ENCODE measurements around the gene ACP4. TPM values are rescaled to one million over a fixed set of nuclear protein-coding genes. Genes with fewer than 3 reads are reported as not detected.

Gene ACP4
- total RNA-seq, 2 donors from 2014 or later = not detected

- peaks cover 52% of the 10 kb centered on the region for H3K27me3 ChIP-seq (ENCODE audit: control insufficient read depth, insufficient read depth, low read length, poor library complexity, severe bottlenecking)
- no peak overlapping the region for H3K27ac ChIP-seq (ENCODE audit: low read depth, low read length)
- Mint-ChIP-seq H3K36me3 (ENCODE audit: low read depth) (no peaks in the 10 kb centered on the region), H3K27me3 (ENCODE audit: insufficient read depth) (peaks cover 86% of the 10 kb centered on the region), H3K4me1 (peaks cover 20% of the 10 kb centered on the region), H3K4me3 (no peak overlapping the region), H3K9me3 (no peaks in the 10 kb centered on the region), H3K27ac (no peak overlapping the region)
- WGBS, 2 experiments (ENCODE audit: insufficient coverage in 1 of 2, insufficient read length in 1 of 2) = 87% methylated on average over 8 of the region's 8 CpGs; no CpG with 5 or more reads in 1 of the 2 experiments
- no peak for DNase-seq
- H3K4me3 ChIP-seq (ENCODE audit: low read length) = no peak overlapping the region
- no peak overlapping the region for H3K9ac ChIP-seq (ENCODE audit: extremely low read depth, low read length, poor library complexity, severe bottlenecking)
- H3K4me1 ChIP-seq (ENCODE audit: control insufficient read depth, insufficient read depth, low read length) = no peaks in the 10 kb centered on the region
- H3K9me3 ChIP-seq (ENCODE audit: control insufficient read depth, low read length) = no peaks in the 10 kb centered on the region
- TF ChIP-seq, protein P1, sequence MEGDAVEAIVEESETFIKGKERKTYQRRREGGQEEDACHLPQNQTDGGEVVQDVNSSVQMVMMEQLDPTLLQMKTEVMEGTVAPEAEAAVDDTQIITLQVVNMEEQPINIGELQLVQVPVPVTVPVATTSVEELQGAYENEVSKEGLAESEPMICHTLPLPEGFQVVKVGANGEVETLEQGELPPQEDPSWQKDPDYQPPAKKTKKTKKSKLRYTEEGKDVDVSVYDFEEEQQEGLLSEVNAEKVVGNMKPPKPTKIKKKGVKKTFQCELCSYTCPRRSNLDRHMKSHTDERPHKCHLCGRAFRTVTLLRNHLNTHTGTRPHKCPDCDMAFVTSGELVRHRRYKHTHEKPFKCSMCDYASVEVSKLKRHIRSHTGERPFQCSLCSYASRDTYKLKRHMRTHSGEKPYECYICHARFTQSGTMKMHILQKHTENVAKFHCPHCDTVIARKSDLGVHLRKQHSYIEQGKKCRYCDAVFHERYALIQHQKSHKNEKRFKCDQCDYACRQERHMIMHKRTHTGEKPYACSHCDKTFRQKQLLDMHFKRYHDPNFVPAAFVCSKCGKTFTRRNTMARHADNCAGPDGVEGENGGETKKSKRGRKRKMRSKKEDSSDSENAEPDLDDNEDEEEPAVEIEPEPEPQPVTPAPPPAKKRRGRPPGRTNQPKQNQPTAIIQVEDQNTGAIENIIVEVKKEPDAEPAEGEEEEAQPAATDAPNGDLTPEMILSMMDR (conservative IDR thresholded peaks at IDR 0.05) = no peak
- no peaks in the 10 kb centered on the region for H3K36me3 ChIP-seq (ENCODE audit: control insufficient read depth, insufficient read depth, low read length)
Observed at GRCh38 chr19:50821622-50822021, 31.4 kb downstream of the ACP4 start.

DNA sequence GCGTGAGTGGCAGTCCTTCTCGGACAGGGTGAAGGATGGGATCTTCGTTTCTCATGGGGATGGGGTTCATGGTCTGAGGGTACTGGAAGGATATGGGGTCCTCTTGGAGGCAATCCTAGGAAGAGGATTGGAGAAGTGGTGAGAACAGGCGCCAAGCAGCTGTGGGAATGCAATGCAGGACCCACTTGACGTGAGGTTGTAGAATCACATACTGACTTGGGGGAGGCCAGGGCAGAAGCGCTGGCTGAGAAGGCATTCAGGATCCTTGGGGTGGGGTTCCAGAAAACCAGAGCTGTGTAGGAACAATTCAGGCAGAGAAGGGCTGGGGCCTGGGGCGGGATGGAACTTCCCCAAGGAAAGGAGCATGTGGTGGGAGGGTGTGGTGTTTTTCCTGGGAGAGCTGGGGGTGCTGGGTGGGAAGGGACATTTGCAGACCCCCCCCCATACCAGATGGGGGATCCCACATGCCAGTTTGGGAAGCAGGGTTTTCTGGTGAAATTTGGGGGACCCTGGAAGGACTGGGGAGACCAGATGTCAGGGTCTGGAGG, 32.5 kb downstream of the ACP4 start:
- Histone ChIP-seq H3K27ac (ENCODE audit: low read depth, low read length) (no peak overlapping the region), H3K9me3 (ENCODE audit: control insufficient read depth, low read length) (no peaks in the 10 kb centered on the region), H3K36me3 (ENCODE audit: control insufficient read depth, insufficient read depth, low read length) (no peaks in the 10 kb centered on the region), H3K4me3 (ENCODE audit: low read length) (no peak overlapping the region), H3K9ac (ENCODE audit: extremely low read depth, low read length, poor library complexity, severe bottlenecking) (no peak overlapping the region), H3K27me3 (ENCODE audit: control insufficient read depth, insufficient read depth, low read length, poor library complexity, severe bottlenecking) (peaks cover 44% of the 10 kb centered on the region), H3K4me1 (ENCODE audit: control insufficient read depth, insufficient read depth, low read length) (no peaks in the 10 kb centered on the region)
- no peak overlapping the region for H3K4me3 Mint-ChIP-seq
- WGBS, 2 experiments (ENCODE audit: insufficient coverage in 1 of 2, insufficient read length in 1 of 2) = 71 to 75% methylated on average over 5 to 7 of the region's 7 CpGs
- TF ChIP-seq, protein P1 (conservative IDR thresholded peaks at IDR 0.05) = no peak
- peaks cover 83% of the 10 kb centered on the region for H3K27me3 Mint-ChIP-seq (ENCODE audit: insufficient read depth)
- H3K9me3 Mint-ChIP-seq = no peaks in the 10 kb centered on the region
- H3K4me1 Mint-ChIP-seq = peaks cover 20% of the 10 kb centered on the region
- no peaks in the 10 kb centered on the region for H3K36me3 Mint-ChIP-seq (ENCODE audit: low read depth)
- H3K27ac Mint-ChIP-seq = no peak overlapping the region
- DNase-seq = no peak

- no peak within 1 kb of the TSS for H3K4me3 Mint-ChIP-seq
- H3K27me3 ChIP-seq (ENCODE audit: control insufficient read depth, insufficient read depth, low read length, poor library complexity, severe bottlenecking) = peaks cover 41% of the 10 kb centered on the region
- WGBS, 2 experiments (ENCODE audit: insufficient coverage in 1 of 2, insufficient read length in 1 of 2) = 46 to 84% methylated on average over 4 to 10 of the region's 14 CpGs
Observed at GRCh38 chr19:50823389-50824042, 33.3 kb downstream of the ACP4 start, which contains the start of gene KLK1. Gene KLK1, minus strand, starts transcription at chr19:50823787. Its CDS starts 39 bp downstream, at chr19:50823748.

More at GRCh38 chr19:50823389-50824042, 33.3 kb downstream of the ACP4 start, which contains the start of gene KLK1:
- TF ChIP-seq, protein P1 (conservative IDR thresholded peaks at IDR 0.05) = no peak
- H3K4me1 ChIP-seq (ENCODE audit: control insufficient read depth, insufficient read depth, low read length) = no peaks in the 10 kb centered on the region
- Mint-ChIP-seq H3K4me1 (peaks cover 20% of the 10 kb centered on the region), H3K27me3 (ENCODE audit: insufficient read depth) (peaks cover 81% of the 10 kb centered on the region), H3K9me3 (no peaks in the 10 kb centered on the region), H3K27ac (no peak within 1 kb of the TSS), H3K36me3 (ENCODE audit: low read depth) (no peaks in the 10 kb centered on the region)
- DNase-seq = no peak
- H3K9me3 ChIP-seq (ENCODE audit: control insufficient read depth, low read length) = no peaks in the 10 kb centered on the region
- H3K27ac ChIP-seq (ENCODE audit: low read depth, low read length) = no peak within 1 kb of the TSS
- no peaks in the 10 kb centered on the region for H3K36me3 ChIP-seq (ENCODE audit: control insufficient read depth, insufficient read depth, low read length)
- H3K9ac ChIP-seq (ENCODE audit: extremely low read depth, low read length, poor library complexity, severe bottlenecking) = no peak within 1 kb of the TSS
- H3K4me3 ChIP-seq (ENCODE audit: low read length) = no peak within 1 kb of the TSS
